Measurements from ENCODE around the gene KRT16.
A peak's percentile ranks its signal among the peaks of the same experiment; 100 is the strongest.
"Not testable (repeated sequence)": the region's sequence is repeated elsewhere in the genome, so short reads cannot be mapped to it uniquely, and the experiment has no call there.

KRT16 gene

GRCh38 chr17:41624208-41625101 lies 11.9 kb upstream of the KRT16 start, which contains the start of gene KRT17:
Gene KRT17, minus strand, starts transcription at chr17:41624575. Its CDS starts 66 bp downstream, at chr17:41624509.
- Histone ChIP-seq H3K4ac (ENCODE audit: low read depth in 1 of 2, low read length in 2 of 2) (no peak within 1 kb of the TSS), H3K23ac (ENCODE audit: low read length in 2 of 2) (no peak within 1 kb of the TSS), H3K27ac (ENCODE audit: low read length, poor library complexity, severe bottlenecking) (no peak within 1 kb of the TSS), H3K14ac (ENCODE audit: low read length in 2 of 2) (no peak within 1 kb of the TSS), H3K4me3 (ENCODE audit: insufficient read depth in 1 of 2, low read depth in 1 of 2, low read length in 2 of 2) (no peak within 1 kb of the TSS), H3K27me3 (ENCODE audit: control insufficient read depth in 1 of 2, insufficient read depth in 1 of 2, low read length in 2 of 2) (peaks cover 4 to 32% of the 10 kb centered on the region in 2 experiments), H3K4me2 (ENCODE audit: low read length, poor library complexity, severe bottlenecking) (no peak within 1 kb of the TSS), H3K18ac (ENCODE audit: low read depth in 1 of 2, low read length in 2 of 2) (no peak within 1 kb of the TSS), H3K4me1 (ENCODE audit: control insufficient read depth, insufficient read depth, low read depth, low read length) (peaks cover 39% of the 10 kb centered on the region), H4K8ac (ENCODE audit: low read length) (no peak within 1 kb of the TSS), H4K91ac (ENCODE audit: low read length) (no peak within 1 kb of the TSS), H2AK5ac (ENCODE audit: low read length, severe bottlenecking) (no peak within 1 kb of the TSS), H3K79me1 (replicated peaks; ENCODE audit: low read length, poor library complexity, severe bottlenecking) (no peaks in the 10 kb centered on the region), H2AFZ (ENCODE audit: low read depth, low read length) (no peak within 1 kb of the TSS), H2BK120ac (ENCODE audit: low read depth, low read length) (no peak within 1 kb of the TSS), H3K36me3 (ENCODE audit: control insufficient read depth in 1 of 2, insufficient read depth in 2 of 2, low read depth in 1 of 2, low read length in 2 of 2) (no peaks in the 10 kb centered on the region), H2BK15ac (ENCODE audit: low read depth, poor library complexity, severe bottlenecking) (peak within 1 kb of the TSS; percentile 56), H3K9me3 (ENCODE audit: control insufficient read depth, low read length) (no peaks in the 10 kb centered on the region), H3K9ac (ENCODE audit: low read length) (no peak within 1 kb of the TSS), H2BK12ac (ENCODE audit: low read length in 2 of 2) (no peak within 1 kb of the TSS), H2BK5ac (ENCODE audit: low read depth, low read length, poor library complexity, severe bottlenecking) (no peak within 1 kb of the TSS)
- DNase-seq: no peak
- WGBS: 89% methylated on average over 26 of the region's 33 CpGs

DNA sequence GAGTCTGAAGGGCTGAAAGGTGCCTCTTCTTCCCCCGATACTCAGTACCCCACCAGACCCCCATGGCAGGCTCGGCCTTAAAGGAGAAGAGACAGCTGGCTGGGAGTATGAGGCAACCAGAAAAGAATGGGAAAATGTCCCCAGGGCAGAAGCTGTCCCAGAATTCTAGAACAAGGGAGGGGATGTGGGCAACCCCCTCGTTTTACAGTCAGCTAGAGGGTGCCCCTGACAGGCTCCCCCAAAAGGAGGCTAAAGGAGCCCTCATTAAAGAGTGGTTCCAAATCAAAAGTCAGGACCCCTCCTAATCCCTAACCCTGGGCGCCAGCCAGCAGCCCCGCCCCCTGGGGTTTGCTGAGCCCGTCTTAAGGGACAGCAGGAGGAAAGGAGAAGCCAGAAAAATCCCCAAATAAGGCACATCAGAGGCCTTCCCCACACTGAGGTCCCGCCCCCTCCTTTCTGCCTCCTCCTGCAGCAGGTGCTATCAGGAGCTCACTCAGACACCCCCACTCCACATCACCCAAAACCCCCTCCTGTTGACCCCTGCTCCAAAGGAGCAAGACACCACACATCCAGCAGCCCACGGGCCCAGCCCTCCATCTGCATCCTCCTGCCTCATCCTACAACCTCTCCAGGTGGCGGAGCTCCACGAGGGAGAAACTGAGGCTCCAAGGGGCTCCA lies 10.8 kb upstream of the KRT16 start:
- H2BK12ac ChIP-seq (ENCODE audit: low read length in 2 of 2); DNase-seq; H2BK15ac ChIP-seq (ENCODE audit: low read depth, poor library complexity, severe bottlenecking); H2BK5ac ChIP-seq (ENCODE audit: low read depth, low read length, poor library complexity, severe bottlenecking); H2AK5ac ChIP-seq (ENCODE audit: low read length, severe bottlenecking); H3K79me1 ChIP-seq (replicated peaks; ENCODE audit: low read length, poor library complexity, severe bottlenecking); H2AFZ ChIP-seq (ENCODE audit: low read depth, low read length); H3K27ac ChIP-seq (ENCODE audit: low read length, poor library complexity, severe bottlenecking); H4K8ac ChIP-seq (ENCODE audit: low read length); H3K18ac ChIP-seq (ENCODE audit: low read depth in 1 of 2, low read length in 2 of 2); H3K23ac ChIP-seq (ENCODE audit: low read length in 2 of 2); H2BK120ac ChIP-seq (ENCODE audit: low read depth, low read length); H3K4me2 ChIP-seq (ENCODE audit: low read length, poor library complexity, severe bottlenecking); H4K91ac ChIP-seq (ENCODE audit: low read length); H3K4me3 ChIP-seq (ENCODE audit: insufficient read depth in 1 of 2, low read depth in 1 of 2, low read length in 2 of 2); H3K9me3 ChIP-seq (ENCODE audit: control insufficient read depth, low read length); H3K14ac ChIP-seq (ENCODE audit: low read length in 2 of 2); H3K9ac ChIP-seq (ENCODE audit: low read length); H3K36me3 ChIP-seq (ENCODE audit: control insufficient read depth in 1 of 2, insufficient read depth in 2 of 2, low read depth in 1 of 2, low read length in 2 of 2); H3K4ac ChIP-seq (ENCODE audit: low read depth in 1 of 2, low read length in 2 of 2): not testable (repeated sequence)
- WGBS: 43% methylated on average over 7 of the region's 10 CpGs
- Histone ChIP-seq H3K4me1 (ENCODE audit: control insufficient read depth, insufficient read depth, low read depth, low read length) (peaks cover 39% of the 10 kb centered on the region), H3K27me3 (ENCODE audit: control insufficient read depth in 1 of 2, insufficient read depth in 1 of 2, low read length in 2 of 2) (peaks cover 4 to 37% of the 10 kb centered on the region in 2 experiments)

DNA sequence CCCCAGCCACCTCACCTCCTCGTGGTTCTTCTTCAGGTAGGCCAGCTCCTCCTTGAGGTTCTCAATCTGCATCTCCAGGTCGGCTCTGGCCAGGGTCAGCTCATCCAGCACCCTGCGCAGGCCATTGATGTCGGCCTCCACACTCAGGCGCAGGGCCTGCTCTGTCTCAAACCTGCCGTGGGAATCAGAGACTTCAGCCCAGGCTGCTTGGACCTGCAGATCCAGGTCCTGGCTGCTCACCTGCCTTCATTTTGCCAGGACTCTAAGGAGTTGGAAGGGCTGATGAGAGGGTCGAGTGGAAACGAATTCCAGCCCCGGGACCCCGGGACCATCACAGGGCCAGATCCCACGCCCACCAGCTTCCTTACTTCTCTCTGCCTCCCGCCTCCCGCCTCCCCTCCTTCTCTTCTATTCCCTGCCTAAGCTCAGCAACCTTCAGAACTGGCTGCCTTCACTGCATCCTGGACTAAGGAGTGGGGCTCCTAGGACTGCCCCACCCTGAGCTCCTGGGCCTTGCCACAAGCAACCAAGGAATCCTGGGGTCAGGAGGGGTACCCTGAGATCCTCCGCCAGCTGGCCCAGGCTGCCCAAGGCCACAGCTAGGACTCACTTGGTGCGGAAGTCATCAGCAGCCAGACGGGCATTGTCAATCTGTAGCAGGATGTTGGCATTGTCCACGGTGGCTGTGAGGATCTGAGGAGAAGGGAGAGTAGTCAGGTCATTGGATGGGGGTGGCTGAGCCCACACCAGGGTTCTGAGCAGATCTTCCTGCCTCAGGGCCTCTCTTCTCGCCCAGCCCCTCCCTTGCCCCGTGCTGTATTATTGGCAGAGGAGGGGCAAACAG lies 10.0 kb upstream of the KRT16 start:
- H3K4me3 ChIP-seq (ENCODE audit: insufficient read depth in 1 of 2, low read depth in 1 of 2, low read length in 2 of 2); H3K4me2 ChIP-seq (ENCODE audit: low read length, poor library complexity, severe bottlenecking); H4K8ac ChIP-seq (ENCODE audit: low read length); H2AK5ac ChIP-seq (ENCODE audit: low read length, severe bottlenecking); H2BK5ac ChIP-seq (ENCODE audit: low read depth, low read length, poor library complexity, severe bottlenecking); H2BK120ac ChIP-seq (ENCODE audit: low read depth, low read length); H2AFZ ChIP-seq (ENCODE audit: low read depth, low read length); H3K18ac ChIP-seq (ENCODE audit: low read depth in 1 of 2, low read length in 2 of 2); H3K79me1 ChIP-seq (replicated peaks; ENCODE audit: low read length, poor library complexity, severe bottlenecking); H3K36me3 ChIP-seq (ENCODE audit: control insufficient read depth in 1 of 2, insufficient read depth in 2 of 2, low read depth in 1 of 2, low read length in 2 of 2); H3K9ac ChIP-seq (ENCODE audit: low read length); H3K23ac ChIP-seq (ENCODE audit: low read length in 2 of 2); H3K4ac ChIP-seq (ENCODE audit: low read depth in 1 of 2, low read length in 2 of 2); H3K27ac ChIP-seq (ENCODE audit: low read length, poor library complexity, severe bottlenecking); DNase-seq; H4K91ac ChIP-seq (ENCODE audit: low read length); H3K14ac ChIP-seq (ENCODE audit: low read length in 2 of 2); H3K9me3 ChIP-seq (ENCODE audit: control insufficient read depth, low read length); H2BK12ac ChIP-seq (ENCODE audit: low read length in 2 of 2): not testable (repeated sequence)
- Histone ChIP-seq H3K4me1 (ENCODE audit: control insufficient read depth, insufficient read depth, low read depth, low read length) (peaks cover 41% of the 10 kb centered on the region), H3K27me3 (ENCODE audit: control insufficient read depth in 1 of 2, insufficient read depth in 1 of 2, low read length in 2 of 2) (peaks cover 0 to 33% of the 10 kb centered on the region in 2 experiments), H2BK15ac (ENCODE audit: low read depth, poor library complexity, severe bottlenecking) (peak overlapping the region; percentile 9)
- WGBS: 79% methylated on average over 17 of the region's 19 CpGs
